NCI-H345 treated with DMSO at 0.1 percent for 48 hours (cell line): ENCODE results near the gene HNRNPAB.

ENCODE experiments used
- DNase-seq: peaks from one replicate; lab custom pipeline; 2025; ENCODE audit not compliant: unreplicated experiment; lab: John Stamatoyannopoulos, UW

HNRNPAB gene

GRCh38 chr5:178211095-178212048 is 7.0 kb downstream of the HNRNPAB start:
- no peak for DNase-seq

- DNase-seq, result no peak
Measured at GRCh38 chr5:178212241-178213002, 8.1 kb downstream of the HNRNPAB start.

GRCh38 chr5:178213003-178213461 is 8.7 kb downstream of the HNRNPAB start:
- DNase-seq, result no peak

GRCh38 chr5:178213748-178214151 is 9.4 kb downstream of the HNRNPAB start:
- DNase-seq, result no peak

GRCh38 chr5:178214160-178214803 is 9.9 kb downstream of the HNRNPAB start:
- DNase-seq, result no peak

- DNase-seq, result no peak
Measured at GRCh38 chr5:178215280-178216002, 11.1 kb downstream of the HNRNPAB start.

- no peak for DNase-seq
Measured at GRCh38 chr5:178216088-178216534, 11.8 kb downstream of the HNRNPAB start.

GRCh38 chr5:178216779-178217178 is 12.4 kb downstream of the HNRNPAB start:
- no peak for DNase-seq

GRCh38 chr5:178218237-178218776 is 14.0 kb downstream of the HNRNPAB start:
- no peak for DNase-seq

GRCh38 chr5:178218827-178219226 is 14.5 kb downstream of the HNRNPAB start:
- no peak for DNase-seq

- DNase-seq, result no peak
Measured at GRCh38 chr5:178221282-178221681, 16.9 kb downstream of the HNRNPAB start.

GRCh38 chr5:178221853-178222252 is 17.5 kb downstream of the HNRNPAB start:
- no peak for DNase-seq

- no peak for DNase-seq
Measured at GRCh38 chr5:178222292-178222691, 18.0 kb downstream of the HNRNPAB start.

- no peak for DNase-seq
Measured at GRCh38 chr5:178223196-178223773, 19.0 kb downstream of the HNRNPAB start.

- no peak for DNase-seq
Measured at GRCh38 chr5:178223828-178224335, 19.5 kb downstream of the HNRNPAB start.

- DNase-seq, result no peak
Measured at GRCh38 chr5:178224403-178224802, 20.1 kb downstream of the HNRNPAB start.

- no peak for DNase-seq
Measured at GRCh38 chr5:178225174-178225573, 20.8 kb downstream of the HNRNPAB start.

GRCh38 chr5:178227138-178227659 is 22.9 kb downstream of the HNRNPAB start:
- no peak for DNase-seq

GRCh38 chr5:178227929-178228328 is 23.6 kb downstream of the HNRNPAB start:
- no peak for DNase-seq

- DNase-seq, result no peak
Measured at GRCh38 chr5:178228609-178229008, 24.3 kb downstream of the HNRNPAB start.
